Mucosa of stomach (tissue), 1 donor: ENCODE results near the gene HOXD4.

Source experiments
- H3K27me3 ChIP-seq: one replicate; pipeline ENCODE4 v1.7.0; 2013; ENCODE audit warnings: mild to moderate bottlenecking, low read length; ENCODE audit not compliant: control insufficient read depth, insufficient read depth
- H3K36me3 ChIP-seq: one replicate; pipeline ENCODE4 v1.7.0; 2013; ENCODE audit warnings: low read length; ENCODE audit not compliant: control insufficient read depth, insufficient read depth
- H3K4me1 ChIP-seq: one replicate; pipeline ENCODE4 v1.7.0; 2013; ENCODE audit warnings: mild to moderate bottlenecking, low read length; ENCODE audit not compliant: control insufficient read depth, insufficient read depth
- H3K4me3 ChIP-seq: one replicate; pipeline ENCODE4 v1.7.0; 2013; ENCODE audit warnings: low read length
- H3K9ac ChIP-seq: one replicate; pipeline ENCODE4 v1.7.0; 2013; ENCODE audit warnings: mild to moderate bottlenecking, low read length, moderate library complexity
- H3K9me3 ChIP-seq: one replicate; pipeline ENCODE4 v1.7.0; 2013; ENCODE audit warnings: mild to moderate bottlenecking, low read length, moderate library complexity; ENCODE audit not compliant: control insufficient read depth
- donor health status: Pancreatic carcinoma.

Gene HOXD4

DNA sequence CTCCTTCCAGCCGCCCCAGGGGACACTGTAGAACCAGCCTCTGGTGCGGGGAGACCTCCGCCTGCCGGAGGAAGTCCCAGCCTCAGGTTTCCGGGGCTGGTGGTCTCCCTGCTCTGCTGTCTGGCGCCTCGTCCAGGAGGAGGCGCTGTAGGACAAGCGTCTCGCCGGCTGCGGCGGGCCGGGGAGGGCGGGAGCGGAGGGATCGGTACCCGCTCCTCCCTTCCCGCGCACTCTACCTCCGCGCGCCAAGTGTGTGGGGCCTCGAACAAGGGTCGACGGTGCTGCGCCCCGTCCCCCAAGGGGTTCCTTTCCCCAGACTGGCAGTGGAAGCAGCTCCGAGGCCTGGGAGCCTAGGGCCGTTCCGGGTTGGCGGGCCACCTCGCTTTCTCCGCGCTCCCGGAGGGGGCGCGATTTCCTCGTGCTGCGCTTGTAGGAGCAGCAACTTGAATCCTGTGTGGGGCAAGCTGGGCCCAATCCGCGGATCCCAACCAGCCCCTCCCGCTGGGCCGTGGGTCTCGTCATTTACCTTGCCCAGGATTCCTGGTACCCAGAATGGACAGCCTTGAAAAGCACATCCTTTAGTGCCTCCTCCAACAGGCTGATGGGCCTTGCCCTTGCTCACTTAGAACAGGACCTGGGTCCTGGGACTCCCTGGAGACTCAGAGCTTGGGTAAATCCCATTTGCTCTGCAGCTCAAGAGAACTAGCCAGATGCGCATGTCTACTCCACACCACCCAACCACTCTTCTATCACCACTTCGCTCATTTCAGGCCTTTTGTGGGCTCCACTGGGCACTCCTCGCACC is 10.6 kb upstream of the HOXD4 start:
- H3K36me3 ChIP-seq: no peaks in the 10 kb centered on the region
- H3K4me1 ChIP-seq: peaks cover 13% of the 10 kb centered on the region
- no peaks in the 10 kb centered on the region for H3K9me3 ChIP-seq
- peak overlapping the region; percentile 25 for H3K9ac ChIP-seq
- no peak overlapping the region for H3K4me3 ChIP-seq
- H3K27me3 ChIP-seq: peaks cover 89% of the 10 kb centered on the region

- Histone ChIP-seq H3K9ac (no peak overlapping the region), H3K9me3 (no peaks in the 10 kb centered on the region), H3K27me3 (peaks cover 89% of the 10 kb centered on the region)
Measured at GRCh38 chr2:176142281-176142680, 9.1 kb upstream of the HOXD4 start.

GRCh38 chr2:176145085-176145969 is 6.0 kb upstream of the HOXD4 start:
- Histone ChIP-seq H3K27me3 (peaks cover 90% of the 10 kb centered on the region), H3K9ac (no peak overlapping the region), H3K36me3 (no peaks in the 10 kb centered on the region), H3K4me1 (peaks cover 6% of the 10 kb centered on the region), H3K4me3 (no peak overlapping the region), H3K9me3 (no peaks in the 10 kb centered on the region)

More at GRCh38 chr2:176142281-176142680, 9.1 kb upstream of the HOXD4 start:
- Histone ChIP-seq H3K4me3 (no peak overlapping the region), H3K4me1 (peaks cover 8% of the 10 kb centered on the region), H3K36me3 (no peaks in the 10 kb centered on the region)

- H3K36me3 ChIP-seq: no peaks in the 10 kb centered on the region
- H3K9ac ChIP-seq: no peak overlapping the region
- no peak overlapping the region for H3K4me3 ChIP-seq
- H3K9me3 ChIP-seq: no peaks in the 10 kb centered on the region
- H3K4me1 ChIP-seq: no peaks in the 10 kb centered on the region
- H3K27me3 ChIP-seq: peaks cover 90% of the 10 kb centered on the region
Measured at GRCh38 chr2:176146101-176146500, 5.2 kb upstream of the HOXD4 start.

DNA sequence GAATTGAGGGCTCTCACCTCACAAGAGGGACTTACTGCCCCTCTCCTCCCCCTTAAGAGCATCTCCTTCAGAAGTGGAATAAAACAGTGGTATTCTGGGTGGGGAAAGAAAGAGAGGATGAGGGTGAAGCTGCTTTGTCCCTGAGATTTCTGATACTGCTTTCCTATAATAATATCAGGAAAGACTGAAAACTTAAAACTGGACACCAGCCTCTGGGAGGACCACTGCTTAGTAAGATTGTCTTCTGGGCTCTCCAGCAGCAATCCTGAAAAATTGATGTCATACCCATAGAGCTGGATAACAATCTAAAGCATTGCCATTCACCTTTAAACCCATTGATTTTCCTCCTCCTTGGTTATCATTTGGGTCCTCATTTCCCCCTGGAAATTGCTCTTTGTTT is 4.7 kb upstream of the HOXD4 start:
- Histone ChIP-seq H3K9ac (no peak overlapping the region), H3K27me3 (peaks cover 90% of the 10 kb centered on the region), H3K9me3 (no peaks in the 10 kb centered on the region), H3K4me3 (no peak overlapping the region), H3K4me1 (no peaks in the 10 kb centered on the region), H3K36me3 (no peaks in the 10 kb centered on the region)

DNA sequence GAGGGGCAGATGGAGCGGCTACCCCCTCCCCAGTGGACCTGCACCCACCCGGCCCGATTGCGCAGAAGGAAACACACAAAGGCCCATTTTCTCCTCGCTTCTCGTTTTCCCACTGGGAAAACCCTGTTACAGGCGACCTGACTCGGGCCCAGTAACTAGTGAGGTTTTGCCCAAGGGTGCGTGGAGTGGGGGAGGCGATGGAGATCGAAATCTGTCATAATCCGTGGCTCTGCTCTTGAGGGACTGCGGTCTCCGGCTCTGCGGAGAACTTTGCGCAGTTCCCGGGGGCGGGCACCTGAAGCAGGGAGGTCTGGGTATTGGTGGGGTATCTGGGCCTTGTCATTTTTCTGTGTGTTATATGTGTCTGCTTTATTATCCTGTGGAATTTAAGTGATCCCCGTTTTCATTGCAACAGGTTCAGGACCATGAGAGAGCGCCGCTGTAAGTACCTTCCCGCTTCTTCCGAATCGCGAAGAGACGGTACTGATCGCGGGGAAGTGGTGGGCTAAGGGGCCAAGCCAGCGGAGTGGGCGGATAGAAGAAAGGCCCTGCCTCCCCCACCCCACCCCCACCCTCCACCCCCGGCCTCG is 4.0 kb upstream of the HOXD4 start:
- Histone ChIP-seq H3K4me3 (no peak overlapping the region), H3K27me3 (peaks cover 90% of the 10 kb centered on the region), H3K4me1 (no peaks in the 10 kb centered on the region), H3K9me3 (no peaks in the 10 kb centered on the region), H3K9ac (no peak overlapping the region), H3K36me3 (no peaks in the 10 kb centered on the region)

DNA sequence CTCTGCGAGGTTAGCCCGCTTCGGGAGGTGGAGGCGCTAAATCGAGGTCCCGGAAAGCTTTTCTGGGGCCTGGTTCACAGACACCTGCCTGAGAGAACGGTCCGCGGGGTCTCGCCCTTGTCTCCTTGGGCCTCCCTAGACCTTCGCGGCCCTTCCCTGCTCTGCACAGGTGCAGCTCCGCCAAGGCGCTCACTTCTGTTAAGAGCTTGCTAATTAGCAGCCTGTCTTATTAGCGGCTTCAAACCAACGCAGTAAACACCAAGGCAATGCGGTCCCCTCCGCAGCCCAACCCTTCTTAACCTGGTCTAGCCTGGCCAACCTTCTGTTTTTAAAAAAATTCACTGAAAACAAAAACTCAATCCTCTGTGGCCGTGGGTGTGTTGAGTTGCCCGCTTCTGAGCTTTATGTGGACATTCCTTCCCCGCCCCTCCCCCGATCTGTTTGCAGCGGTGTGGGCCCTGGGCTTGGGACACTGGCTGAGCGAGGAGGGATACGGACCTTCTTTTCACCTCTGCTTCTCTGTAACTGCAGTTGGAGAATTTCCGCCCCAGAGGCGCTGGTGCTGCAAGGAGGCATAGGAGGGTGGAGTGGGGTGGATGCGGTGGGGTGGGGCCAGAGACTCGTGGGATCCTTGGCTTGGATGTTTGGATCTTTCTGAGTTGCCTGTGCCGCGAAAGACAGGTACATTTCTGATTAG is 3.4 kb upstream of the HOXD4 start:
- no peaks in the 10 kb centered on the region for H3K9me3 ChIP-seq
- H3K27me3 ChIP-seq: peaks cover 88% of the 10 kb centered on the region
- no peak overlapping the region for H3K9ac ChIP-seq
- H3K4me1 ChIP-seq: no peaks in the 10 kb centered on the region
- H3K36me3 ChIP-seq: no peaks in the 10 kb centered on the region
- H3K4me3 ChIP-seq: no peak overlapping the region

DNA sequence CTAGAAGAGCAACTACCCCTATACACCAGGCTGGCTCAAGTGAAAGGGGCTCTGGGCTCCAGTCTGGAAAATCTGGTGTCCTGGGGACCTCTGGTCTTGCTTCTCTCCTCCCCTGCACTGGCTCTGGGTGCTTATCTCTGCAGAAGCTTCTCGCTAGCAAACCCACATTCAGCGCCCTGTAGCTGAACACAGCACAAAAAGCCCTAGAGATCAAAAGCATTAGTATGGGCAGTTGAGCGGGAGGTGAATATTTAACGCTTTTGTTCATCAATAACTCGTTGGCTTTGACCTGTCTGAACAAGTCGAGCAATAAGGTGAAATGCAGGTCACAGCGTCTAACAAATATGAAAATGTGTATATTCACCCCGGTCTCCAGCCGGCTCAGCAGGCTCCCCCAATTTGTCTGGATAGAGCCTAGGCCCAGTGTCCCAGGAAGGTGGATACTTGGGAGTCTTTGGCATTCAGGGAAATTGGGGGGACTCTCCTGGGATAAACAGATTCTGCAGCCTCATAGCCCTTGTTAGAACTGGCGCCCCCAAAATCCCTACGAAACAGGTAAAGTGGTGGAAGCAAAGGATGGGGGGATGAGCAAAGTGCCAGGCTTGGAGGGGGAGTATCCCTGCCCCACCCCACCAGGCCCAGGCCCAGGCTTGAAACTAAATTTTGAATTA is 2.5 kb upstream of the HOXD4 start:
- Histone ChIP-seq H3K36me3 (no peaks in the 10 kb centered on the region), H3K27me3 (peaks cover 90% of the 10 kb centered on the region), H3K4me3 (no peak overlapping the region), H3K4me1 (no peaks in the 10 kb centered on the region), H3K9ac (no peak overlapping the region), H3K9me3 (no peaks in the 10 kb centered on the region)

DNA sequence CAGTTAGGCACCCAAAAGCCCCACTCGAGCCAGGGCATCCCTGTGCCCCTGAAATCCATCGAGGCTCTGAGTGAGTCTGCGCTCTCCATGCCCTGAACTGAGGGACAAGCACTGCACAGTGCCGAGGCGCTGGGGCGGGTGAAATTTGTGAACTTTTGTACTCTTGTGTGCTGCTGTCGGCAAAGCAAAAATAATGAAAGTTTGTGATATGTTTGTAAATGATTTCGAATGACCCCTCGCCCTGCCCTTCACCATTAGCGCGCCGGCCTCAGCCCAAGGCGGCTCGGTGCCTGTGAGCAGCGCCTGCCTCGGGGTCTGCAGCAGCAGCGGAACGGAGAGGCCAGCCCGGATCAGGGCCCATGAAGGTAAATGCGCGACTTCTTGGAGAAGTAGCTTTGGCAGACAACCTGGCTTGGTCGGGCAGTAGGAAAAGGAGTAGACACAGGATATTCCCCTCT is 1.8 kb upstream of the HOXD4 start:
- H3K4me1 ChIP-seq: no peaks in the 10 kb centered on the region
- peaks cover 95% of the 10 kb centered on the region for H3K27me3 ChIP-seq
- no peak overlapping the region for H3K9ac ChIP-seq
- H3K9me3 ChIP-seq: no peaks in the 10 kb centered on the region
- no peaks in the 10 kb centered on the region for H3K36me3 ChIP-seq
- no peak overlapping the region for H3K4me3 ChIP-seq

DNA sequence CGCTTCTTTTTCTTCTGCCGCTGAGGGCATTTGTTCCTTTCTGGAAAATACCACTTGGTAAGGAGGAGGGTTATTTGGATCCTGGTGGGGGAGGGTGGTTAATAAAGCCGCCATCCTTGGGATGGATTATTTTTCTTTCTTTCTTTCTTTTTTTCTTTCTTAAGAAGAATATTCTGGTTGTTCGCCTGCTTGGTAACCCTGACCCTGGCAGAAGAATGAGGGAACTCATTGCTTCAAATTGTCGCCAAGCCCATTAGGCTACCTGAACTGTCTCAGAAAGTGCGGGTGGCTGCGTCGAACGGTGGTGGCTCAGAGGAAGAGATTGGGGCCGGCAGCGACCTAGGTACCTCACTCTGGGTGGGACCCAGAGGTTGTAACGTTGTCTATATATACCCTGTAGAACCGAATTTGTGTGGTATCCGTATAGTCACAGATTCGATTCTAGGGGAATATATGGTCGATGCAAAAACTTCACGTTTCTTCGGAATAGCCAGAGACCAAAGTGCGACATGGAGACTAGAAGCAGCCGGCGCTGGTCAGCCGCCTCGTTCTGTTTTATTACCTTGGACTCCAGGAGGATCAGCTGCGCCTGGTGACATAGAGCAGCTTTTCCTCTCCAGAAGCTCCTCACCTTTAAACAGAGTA is 1.3 kb upstream of the HOXD4 start:
- H3K4me3 ChIP-seq: no peak overlapping the region
- H3K4me1 ChIP-seq: no peaks in the 10 kb centered on the region
- no peaks in the 10 kb centered on the region for H3K9me3 ChIP-seq
- peaks cover 95% of the 10 kb centered on the region for H3K27me3 ChIP-seq
- H3K36me3 ChIP-seq: no peaks in the 10 kb centered on the region
- no peak overlapping the region for H3K9ac ChIP-seq
